Neuron (in vitro differentiated cells): Measurements from ENCODE around the gene RPS2.
"Not testable (repeated sequence)": the region's sequence is repeated elsewhere in the genome, so short reads cannot be mapped to it uniquely, and the experiment has no call there.

Experiments used
- H2AFZ ChIP-seq: one replicate; pipeline ENCODE4 v1.6.1; 2013; ENCODE audit warnings: low read depth, mild to moderate bottlenecking, inconsistent platforms, low read length, moderate library complexity
- H3K27me3 ChIP-seq: one replicate; pipeline ENCODE4 v1.6.1; 2013; ENCODE audit warnings: low read length; ENCODE audit not compliant: insufficient read depth
- H3K36me3 ChIP-seq: one replicate; pipeline ENCODE4 v1.6.1; 2013; ENCODE audit warnings: low read length; ENCODE audit not compliant: insufficient read depth
- H3K4me1 ChIP-seq: one replicate; pipeline ENCODE4 v1.6.1; 2013; ENCODE audit warnings: low read length; ENCODE audit not compliant: insufficient read depth
- H3K4me3 ChIP-seq: 2 replicates; pipeline ENCODE4 v1.5.1; 2013; ENCODE audit warnings: mild to moderate bottlenecking, low read length, moderate library complexity
- H3K9me3 ChIP-seq: one replicate; pipeline ENCODE4 v1.6.1; 2013; ENCODE audit warnings: low read length

The RPS2 gene

GRCh38 chr16:1964506-1965395 is at the start of gene RPS2:
Gene RPS2 (minus strand): TSS chr16:1964826. CDS start chr16:1964625, 201 bp downstream.
- Histone ChIP-seq H3K27me3 (no peaks in the 10 kb centered on the region), H3K4me1 (peaks cover 31% of the 10 kb centered on the region), H2AFZ (no peak within 1 kb of the TSS), H3K4me3 (peak within 1 kb of the TSS; percentile 95), H3K36me3 (peaks cover 29% of the 10 kb centered on the region), H3K9me3 (no peaks in the 10 kb centered on the region)

- Histone ChIP-seq H3K36me3 (no peaks in the 10 kb centered on the region), H3K27me3 (peaks cover 6% of the 10 kb centered on the region), H3K9me3 (no peaks in the 10 kb centered on the region), H3K4me3 (no peak overlapping the region), H3K4me1 (peaks cover 14% of the 10 kb centered on the region), H2AFZ (no peak overlapping the region)
These were observed 48.9 kb upstream of the RPS2 start for GRCh38 chr16:2013527-2013926.

GRCh38 chr16:2011726-2012125 is 47.1 kb upstream of the RPS2 start:
- H2AFZ ChIP-seq, H3K36me3 ChIP-seq, H3K27me3 ChIP-seq, H3K9me3 ChIP-seq, H3K4me3 ChIP-seq: not testable (repeated sequence)
- H3K4me1 ChIP-seq, result peaks cover 29% of the 10 kb centered on the region

- peaks cover 3% of the 10 kb centered on the region for H3K36me3 ChIP-seq
- peak within 1 kb of the TSS; percentile 72 for H2AFZ ChIP-seq
- no peaks in the 10 kb centered on the region for H3K27me3 ChIP-seq
- peak within 1 kb of the TSS; percentile 92 for H3K4me3 ChIP-seq
- no peaks in the 10 kb centered on the region for H3K9me3 ChIP-seq
- H3K4me1 ChIP-seq, result peaks cover 40% of the 10 kb centered on the region
These were observed 45.3 kb upstream of the RPS2 start, which contains the start of gene ZNF598 for GRCh38 chr16:2009791-2010510. Gene ZNF598 (minus strand): TSS chr16:2009821.

GRCh38 chr16:2009164-2009711 is 44.6 kb upstream of the RPS2 start:
- Histone ChIP-seq H3K4me3 (peak overlapping the region; percentile 92), H3K4me1 (peaks cover 47% of the 10 kb centered on the region), H3K9me3 (no peaks in the 10 kb centered on the region), H3K36me3 (peaks cover 3% of the 10 kb centered on the region), H3K27me3 (no peaks in the 10 kb centered on the region), H2AFZ (no peak overlapping the region)

- Histone ChIP-seq H3K27me3 (no peaks in the 10 kb centered on the region), H2AFZ (no peak overlapping the region), H3K4me1 (peaks cover 50% of the 10 kb centered on the region), H3K4me3 (peak overlapping the region; percentile 92), H3K36me3 (peaks cover 3% of the 10 kb centered on the region), H3K9me3 (no peaks in the 10 kb centered on the region)
These were observed 44.1 kb upstream of the RPS2 start for GRCh38 chr16:2008631-2009163.

- H2AFZ ChIP-seq, result no peak overlapping the region
- peaks cover 8% of the 10 kb centered on the region for H3K36me3 ChIP-seq
- H3K27me3 ChIP-seq, result no peaks in the 10 kb centered on the region
- peak overlapping the region; percentile 92 for H3K4me3 ChIP-seq
- no peaks in the 10 kb centered on the region for H3K9me3 ChIP-seq
- H3K4me1 ChIP-seq, result peaks cover 53% of the 10 kb centered on the region
These were observed 43.4 kb upstream of the RPS2 start for GRCh38 chr16:2008009-2008526.

GRCh38 chr16:2007081-2007836 is 42.6 kb upstream of the RPS2 start:
- Histone ChIP-seq H3K36me3 (peaks cover 16% of the 10 kb centered on the region), H2AFZ (no peak overlapping the region), H3K27me3 (no peaks in the 10 kb centered on the region), H3K4me1 (peaks cover 53% of the 10 kb centered on the region), H3K9me3 (no peaks in the 10 kb centered on the region), H3K4me3 (peak overlapping the region; percentile 16)

GRCh38 chr16:2006317-2006716 is 41.7 kb upstream of the RPS2 start:
- H3K36me3 ChIP-seq, result peaks cover 25% of the 10 kb centered on the region

GRCh38 chr16:2005646-2006045 is 41.0 kb upstream of the RPS2 start:
- Histone ChIP-seq H3K4me1 (peaks cover 52% of the 10 kb centered on the region), H3K27me3 (no peaks in the 10 kb centered on the region), H3K4me3 (no peak overlapping the region), H3K9me3 (no peaks in the 10 kb centered on the region), H3K36me3 (peaks cover 31% of the 10 kb centered on the region), H2AFZ (no peak overlapping the region)

More at GRCh38 chr16:2006317-2006716, 41.7 kb upstream of the RPS2 start:
- no peak overlapping the region for H3K4me3 ChIP-seq
- H3K9me3 ChIP-seq, result no peaks in the 10 kb centered on the region
- no peaks in the 10 kb centered on the region for H3K27me3 ChIP-seq
- no peak overlapping the region for H2AFZ ChIP-seq
- H3K4me1 ChIP-seq, result peaks cover 53% of the 10 kb centered on the region

- H3K9me3 ChIP-seq, result no peaks in the 10 kb centered on the region
- no peak overlapping the region for H3K4me3 ChIP-seq
- H3K4me1 ChIP-seq, result peaks cover 45% of the 10 kb centered on the region
- H3K36me3 ChIP-seq, result peaks cover 38% of the 10 kb centered on the region
- no peak overlapping the region for H2AFZ ChIP-seq
- H3K27me3 ChIP-seq, result no peaks in the 10 kb centered on the region
These were observed 40.3 kb upstream of the RPS2 start for GRCh38 chr16:2004795-2005517.
